WTC11 (cell line): ENCODE results near the gene SLC1A7. TPM values are rescaled to one million over a fixed set of nuclear protein-coding genes. Genes with fewer than 3 reads are reported as not detected.
A peak's percentile ranks its signal among the peaks of the same experiment; 100 is the strongest.

Experiments used
- ATAC-seq: fragments of 200-7000 bp; cut with Tn5 transposase; 2 replicates; pipeline ENCODE4 v1.10.0; 2021; ENCODE audit warnings: mild to moderate bottlenecking, moderate library complexity
- CTCF ChIA-PET: fragments of 300-600 bp; sonication (Branson Sonifier 250); formaldehyde crosslinking; loops from one replicate; lab custom pipeline; 2021; ENCODE audit warnings: antibody characterized with exemption; lab: Charles Lee
- POLR2A ChIA-PET: fragments of 350-600 bp; sonication (Branson Sonifier 250); formaldehyde crosslinking; loops from one replicate; lab custom pipeline; 2021; ENCODE audit warnings: antibody characterized with exemption; lab: Charles Lee
- DNase-seq: peaks from one replicate; pipeline ENCODE4 v3.0.0; 2021; ENCODE audit warnings: low spot score
- H3K27ac Mint-ChIP-seq: 2 replicates; pipeline ENCODE4 v1.8.0; 2021; ENCODE audit warnings: mixed read lengths
- H3K27me3 Mint-ChIP-seq: 2 replicates; pipeline ENCODE4 v1.8.0; 2021; ENCODE audit warnings: low read depth, mild to moderate bottlenecking, moderate library complexity, mixed read lengths
- H3K36me3 Mint-ChIP-seq: 2 replicates; pipeline ENCODE4 v1.8.0; 2021; ENCODE audit warnings: mixed read lengths
- H3K4me1 Mint-ChIP-seq: 2 replicates; pipeline ENCODE4 v1.8.0; 2022; ENCODE audit warnings: mixed read lengths
- H3K4me3 Mint-ChIP-seq: 2 replicates; pipeline ENCODE4 v1.8.0; 2021; ENCODE audit warnings: mild to moderate bottlenecking, moderate library complexity, mixed read lengths
- H3K9me3 Mint-ChIP-seq: 2 replicates; pipeline ENCODE4 v1.8.0; 2021; ENCODE audit warnings: mixed read lengths
- AFF4 ChIP-seq: sonication (generic); formaldehyde crosslinking; IDR thresholded peaks from 2 replicates; pipeline ENCODE4 v1.8.1; 2023; ENCODE audit warnings: mild to moderate bottlenecking, missing genetic modification reagents, borderline replicate concordance
- AR ChIP-seq: fragments of 250-450 bp; sonication (Bioruptor Pico); IDR thresholded peaks from 2 replicates; pipeline ENCODE4 v1.9.0; 2021; ENCODE audit warnings: mild to moderate bottlenecking
- ATF6 ChIP-seq: sonication (generic); formaldehyde crosslinking; IDR thresholded peaks from 2 replicates; pipeline ENCODE4 v1.8.1; 2023; ENCODE audit warnings: mild to moderate bottlenecking, missing genetic modification reagents
- E2F1 ChIP-seq: sonication (generic); formaldehyde crosslinking; IDR thresholded peaks from 2 replicates; pipeline ENCODE4 v1.8.0; 2022; ENCODE audit warnings: mild to moderate bottlenecking, missing genetic modification reagents
- ERG ChIP-seq: fragments of 250-450 bp; sonication (Bioruptor Pico); IDR thresholded peaks from 2 replicates; pipeline ENCODE4 v1.8.0; 2021; ENCODE audit warnings: mild to moderate bottlenecking
- GTF2I ChIP-seq: fragments of 250-450 bp; sonication (Bioruptor Pico); conservative IDR thresholded peaks from 2 replicates; pipeline ENCODE4 v1.4.0; 2021; ENCODE audit warnings: mild to moderate bottlenecking
- MYBL2 ChIP-seq: sonication (generic); formaldehyde crosslinking; IDR thresholded peaks from 2 replicates; pipeline ENCODE4 v1.8.1; 2023; ENCODE audit warnings: mild to moderate bottlenecking, moderate library complexity, missing genetic modification reagents
- SP1 ChIP-seq: sonication (generic); formaldehyde crosslinking; conservative IDR thresholded peaks from 2 replicates; pipeline ENCODE4 v1.8.1; 2022; ENCODE audit warnings: missing genetic modification reagents
- TCF7 ChIP-seq: sonication (generic); formaldehyde crosslinking; IDR thresholded peaks from 2 replicates; pipeline ENCODE4 v1.8.0; 2022; ENCODE audit warnings: mild to moderate bottlenecking, low read depth, missing genetic modification reagents, moderate library complexity
- ZNF232 ChIP-seq: sonication (generic); formaldehyde crosslinking; IDR thresholded peaks from 2 replicates; pipeline ENCODE4 v1.8.0; 2022; ENCODE audit warnings: mild to moderate bottlenecking, missing genetic modification reagents
- total RNA-seq: library from RNA; stranded (reverse); gene quantifications from 3 replicates; pipeline ENCODE4 v1.2.3, GENCODE V29; 2021
- TF ChIP-seq, protein P1 (sequence below): sonication (generic); formaldehyde crosslinking; IDR thresholded peaks from 2 replicates; pipeline ENCODE4 v1.8.1; 2023; ENCODE audit warnings: mild to moderate bottlenecking, missing genetic modification reagents, moderate library complexity
- TF ChIP-seq, protein P2 (sequence below): fragments of 250-450 bp; sonication (Bioruptor Pico); conservative IDR thresholded peaks from 2 replicates; pipeline ENCODE4 v1.9.0; 2021; ENCODE audit warnings: mild to moderate bottlenecking
- TF ChIP-seq, protein P3 (sequence below): fragments of 250-450 bp; sonication (Bioruptor Pico); IDR thresholded peaks from 2 replicates; pipeline ENCODE4 v1.9.0; 2021; ENCODE audit warnings: moderate library complexity, mild to moderate bottlenecking, inconsistent platforms, borderline replicate concordance
- TF ChIP-seq, protein P4 (sequence below): fragments of 250-450 bp; sonication (Bioruptor Pico); IDR thresholded peaks from 2 replicates; pipeline ENCODE4 v1.9.0; 2021; ENCODE audit warnings: mild to moderate bottlenecking, borderline replicate concordance

SLC1A7 gene
- total RNA-seq, 1 experiment from 2014 or later = not detected

GRCh38 chr1:53111073-53111556 lies 31.3 kb downstream of the SLC1A7 start:
- Mint-ChIP-seq H3K36me3 (no peaks in the 10 kb centered on the region), H3K4me1 (peaks cover 32% of the 10 kb centered on the region), H3K9me3 (peaks cover 9% of the 10 kb centered on the region), H3K27ac (peak overlapping the region; percentile 11; the same call in 1 of the 2 replicates), H3K27me3 (no peaks in the 10 kb centered on the region; the same call in 1 of the 2 replicates), H3K4me3 (no peak overlapping the region)
- CTCF ChIA-PET = interaction anchor here (1.2 kb wide), 1 partner anchor 9 kb away, joined by 3 read pairs; no protein-coding TSS in a partner anchor
- DNase-seq (no peak), ATAC-seq (no peak)
- POLR2A ChIA-PET = no interaction called here
- TF ChIP-seq, protein P1, sequence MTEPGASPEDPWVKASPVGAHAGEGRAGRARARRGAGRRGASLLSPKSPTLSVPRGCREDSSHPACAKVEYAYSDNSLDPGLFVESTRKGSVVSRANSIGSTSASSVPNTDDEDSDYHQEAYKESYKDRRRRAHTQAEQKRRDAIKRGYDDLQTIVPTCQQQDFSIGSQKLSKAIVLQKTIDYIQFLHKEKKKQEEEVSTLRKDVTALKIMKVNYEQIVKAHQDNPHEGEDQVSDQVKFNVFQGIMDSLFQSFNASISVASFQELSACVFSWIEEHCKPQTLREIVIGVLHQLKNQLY (CRISPR knock-in tag) = no peak
- TF ChIP-seq, protein P2, sequence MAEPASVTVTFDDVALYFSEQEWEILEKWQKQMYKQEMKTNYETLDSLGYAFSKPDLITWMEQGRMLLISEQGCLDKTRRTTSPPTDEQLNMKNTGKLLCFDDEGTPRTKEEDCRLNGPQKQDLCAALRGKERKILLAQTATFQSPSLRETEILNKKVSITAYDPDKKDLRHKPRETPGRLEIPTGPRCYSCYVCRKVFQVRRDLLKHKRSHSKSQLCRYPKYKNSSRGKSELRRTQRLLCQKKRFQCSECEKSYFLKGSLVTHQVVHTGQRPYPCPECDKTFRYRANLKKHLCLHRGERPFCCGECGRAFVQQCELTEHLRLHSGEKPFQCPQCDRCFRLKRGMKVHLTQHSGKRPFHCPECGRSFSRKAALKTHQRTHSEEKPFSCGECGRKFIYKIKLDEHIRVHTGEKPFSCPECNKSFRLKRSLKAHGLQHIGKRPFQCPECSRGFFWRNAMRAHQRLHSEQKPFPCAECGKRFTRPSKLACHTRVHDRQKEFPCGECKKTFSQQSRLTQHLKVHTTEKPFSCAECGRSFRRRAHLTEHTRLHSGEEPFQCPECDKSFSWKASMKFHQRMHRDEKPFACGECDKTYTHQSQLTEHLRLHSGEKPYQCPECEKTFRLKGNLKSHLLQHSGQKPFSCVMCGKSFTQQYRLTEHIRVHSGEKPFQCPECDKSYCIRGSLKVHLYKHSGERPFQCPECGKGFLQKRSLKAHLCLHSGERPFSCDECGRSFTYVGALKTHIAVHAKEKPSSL (CRISPR knock-in tag) = no peak
- TF ChIP-seq, protein P3, sequence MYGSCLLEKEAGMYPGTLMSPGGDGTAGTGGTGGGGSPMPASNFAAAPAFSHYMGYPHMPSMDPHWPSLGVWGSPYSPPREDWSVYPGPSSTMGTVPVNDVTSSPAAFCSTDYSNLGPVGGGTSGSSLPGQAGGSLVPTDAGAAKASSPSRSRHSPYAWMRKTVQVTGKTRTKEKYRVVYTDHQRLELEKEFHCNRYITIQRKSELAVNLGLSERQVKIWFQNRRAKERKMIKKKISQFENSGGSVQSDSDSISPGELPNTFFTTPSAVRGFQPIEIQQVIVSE (CRISPR knock-in tag) = no peak
- TF ChIP-seq SP1 (CRISPR knock-in tag) = no peak
- TF ChIP-seq ERG = no peak
- TF ChIP-seq, protein P4, sequence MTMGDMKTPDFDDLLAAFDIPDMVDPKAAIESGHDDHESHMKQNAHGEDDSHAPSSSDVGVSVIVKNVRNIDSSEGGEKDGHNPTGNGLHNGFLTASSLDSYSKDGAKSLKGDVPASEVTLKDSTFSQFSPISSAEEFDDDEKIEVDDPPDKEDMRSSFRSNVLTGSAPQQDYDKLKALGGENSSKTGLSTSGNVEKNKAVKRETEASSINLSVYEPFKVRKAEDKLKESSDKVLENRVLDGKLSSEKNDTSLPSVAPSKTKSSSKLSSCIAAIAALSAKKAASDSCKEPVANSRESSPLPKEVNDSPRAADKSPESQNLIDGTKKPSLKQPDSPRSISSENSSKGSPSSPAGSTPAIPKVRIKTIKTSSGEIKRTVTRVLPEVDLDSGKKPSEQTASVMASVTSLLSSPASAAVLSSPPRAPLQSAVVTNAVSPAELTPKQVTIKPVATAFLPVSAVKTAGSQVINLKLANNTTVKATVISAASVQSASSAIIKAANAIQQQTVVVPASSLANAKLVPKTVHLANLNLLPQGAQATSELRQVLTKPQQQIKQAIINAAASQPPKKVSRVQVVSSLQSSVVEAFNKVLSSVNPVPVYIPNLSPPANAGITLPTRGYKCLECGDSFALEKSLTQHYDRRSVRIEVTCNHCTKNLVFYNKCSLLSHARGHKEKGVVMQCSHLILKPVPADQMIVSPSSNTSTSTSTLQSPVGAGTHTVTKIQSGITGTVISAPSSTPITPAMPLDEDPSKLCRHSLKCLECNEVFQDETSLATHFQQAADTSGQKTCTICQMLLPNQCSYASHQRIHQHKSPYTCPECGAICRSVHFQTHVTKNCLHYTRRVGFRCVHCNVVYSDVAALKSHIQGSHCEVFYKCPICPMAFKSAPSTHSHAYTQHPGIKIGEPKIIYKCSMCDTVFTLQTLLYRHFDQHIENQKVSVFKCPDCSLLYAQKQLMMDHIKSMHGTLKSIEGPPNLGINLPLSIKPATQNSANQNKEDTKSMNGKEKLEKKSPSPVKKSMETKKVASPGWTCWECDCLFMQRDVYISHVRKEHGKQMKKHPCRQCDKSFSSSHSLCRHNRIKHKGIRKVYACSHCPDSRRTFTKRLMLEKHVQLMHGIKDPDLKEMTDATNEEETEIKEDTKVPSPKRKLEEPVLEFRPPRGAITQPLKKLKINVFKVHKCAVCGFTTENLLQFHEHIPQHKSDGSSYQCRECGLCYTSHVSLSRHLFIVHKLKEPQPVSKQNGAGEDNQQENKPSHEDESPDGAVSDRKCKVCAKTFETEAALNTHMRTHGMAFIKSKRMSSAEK (CRISPR knock-in tag) = no peak
- no peak for TF ChIP-seq GTF2I
- TF ChIP-seq ATF6 (CRISPR knock-in tag) = no peak
- TF ChIP-seq E2F1 (CRISPR knock-in tag) = no peak
- no peak for TF ChIP-seq TCF7
- no peak for TF ChIP-seq AFF4 (CRISPR knock-in tag)
- TF ChIP-seq AR (CRISPR knock-in tag) = no peak
- TF ChIP-seq ZNF232 = no peak
- TF ChIP-seq MYBL2 (CRISPR knock-in tag) = no peak
